NB4 (cell line): ENCODE measurements around the gene TMED1.

Experiments used
- POLR2A ChIP-seq: IDR thresholded peaks from 2 replicates; pipeline ENCODE4 v1.6.1; 2011; ENCODE audit warnings: mild to moderate bottlenecking; ENCODE audit not compliant: insufficient read length; ENCODE audit errors: extremely low read depth
- TF ChIP-seq, protein P1 (sequence below): IDR thresholded peaks from one replicate; pipeline ENCODE4 v1.5.1; 2012; ENCODE audit warnings: low read depth, low read length

- TF ChIP-seq, protein P1, sequence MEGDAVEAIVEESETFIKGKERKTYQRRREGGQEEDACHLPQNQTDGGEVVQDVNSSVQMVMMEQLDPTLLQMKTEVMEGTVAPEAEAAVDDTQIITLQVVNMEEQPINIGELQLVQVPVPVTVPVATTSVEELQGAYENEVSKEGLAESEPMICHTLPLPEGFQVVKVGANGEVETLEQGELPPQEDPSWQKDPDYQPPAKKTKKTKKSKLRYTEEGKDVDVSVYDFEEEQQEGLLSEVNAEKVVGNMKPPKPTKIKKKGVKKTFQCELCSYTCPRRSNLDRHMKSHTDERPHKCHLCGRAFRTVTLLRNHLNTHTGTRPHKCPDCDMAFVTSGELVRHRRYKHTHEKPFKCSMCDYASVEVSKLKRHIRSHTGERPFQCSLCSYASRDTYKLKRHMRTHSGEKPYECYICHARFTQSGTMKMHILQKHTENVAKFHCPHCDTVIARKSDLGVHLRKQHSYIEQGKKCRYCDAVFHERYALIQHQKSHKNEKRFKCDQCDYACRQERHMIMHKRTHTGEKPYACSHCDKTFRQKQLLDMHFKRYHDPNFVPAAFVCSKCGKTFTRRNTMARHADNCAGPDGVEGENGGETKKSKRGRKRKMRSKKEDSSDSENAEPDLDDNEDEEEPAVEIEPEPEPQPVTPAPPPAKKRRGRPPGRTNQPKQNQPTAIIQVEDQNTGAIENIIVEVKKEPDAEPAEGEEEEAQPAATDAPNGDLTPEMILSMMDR, result no peak
- TF ChIP-seq POLR2A, result no peak
Observed at GRCh38 chr19:10803252-10803651, 32.8 kb downstream of the TMED1 start.
